ENCODE results near the gene MMP14. TPM values are rescaled to one million over a fixed set of nuclear protein-coding genes. Genes with fewer than 3 reads are reported as not detected.
A peak's percentile ranks its signal among the peaks of the same experiment; 100 is the strongest.

MMP14 gene
- total and polyA plus RNA-seq, 2 of the 13 experiments (the other 11 are each of a cell fraction or from before 2014, with no cell fraction given) = 5.2 to 9.8 TPM

DNA sequence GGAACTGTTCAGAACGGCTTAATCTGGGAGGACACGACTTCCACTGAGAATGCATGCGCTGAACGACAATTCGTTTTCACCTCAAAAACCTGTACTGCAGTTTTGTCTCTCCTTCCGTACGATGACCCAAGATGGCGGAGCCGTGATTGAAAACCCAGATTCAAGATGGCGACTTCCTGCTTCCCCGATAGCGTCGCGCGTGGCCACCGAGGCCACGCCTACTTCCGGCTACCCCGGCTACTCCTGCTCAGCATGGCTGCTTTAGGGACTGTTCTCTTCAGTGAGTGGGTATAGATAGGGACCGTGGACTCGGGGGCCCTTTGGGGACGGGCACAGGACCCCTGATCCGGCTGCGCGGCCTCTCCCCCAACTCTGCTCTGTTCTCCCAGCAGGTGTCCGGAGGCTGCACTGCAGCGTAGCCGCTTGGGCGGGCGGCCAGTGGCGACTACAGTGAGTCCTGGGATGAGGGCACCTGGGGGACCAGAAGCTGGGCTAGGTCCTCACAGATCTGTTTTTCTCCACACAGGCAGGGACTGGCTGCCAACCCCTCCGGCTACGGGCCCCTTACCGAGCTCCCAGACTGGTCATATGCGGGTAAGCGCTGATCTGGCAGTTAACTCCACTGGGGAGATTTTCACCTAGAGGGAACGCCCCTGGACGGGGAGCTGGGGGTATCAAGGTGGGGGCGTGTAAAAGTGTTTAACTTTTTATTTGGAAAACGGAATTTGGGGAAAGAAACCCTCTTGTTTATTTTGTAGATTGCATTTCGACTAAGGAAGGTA, 6.5 kb upstream of the MMP14 start, which contains the start of gene MRPL52 (continued):
- no peak for TF ChIP-seq JUND (CRISPR knock-in tag; IDR thresholded peaks at IDR 0.05)
- peak; percentile 36 for TF ChIP-seq PPARG (CRISPR knock-in tag; conservative IDR thresholded peaks at IDR 0.05)
- TF ChIP-seq GATAD2A (CRISPR knock-in tag; IDR thresholded peaks at IDR 0.05) = no peak; the same call in 1 of the 2 replicates
- TF ChIP-seq HCFC1 (IDR thresholded peaks at IDR 0.05; ENCODE audit: low read depth, low read length) = peak; percentile 80
- TF ChIP-seq PAWR (CRISPR knock-in tag; IDR thresholded peaks at IDR 0.05; ENCODE audit: borderline replicate concordance) = peak; percentile 71; the same call in 1 of the 2 replicates
- TF ChIP-seq ZNF235 (CRISPR knock-in tag; IDR thresholded peaks at IDR 0.05; ENCODE audit: borderline replicate concordance) = no peak; the same call in 1 of the 2 replicates
- peak; percentile 81; the same call in 1 of the 2 replicates for TF ChIP-seq ZNF703 (CRISPR knock-in tag; IDR thresholded peaks at IDR 0.05; ENCODE audit: borderline replicate concordance)
- peak; percentile 85; the same call in 1 of the 2 replicates for TF ChIP-seq KMT2A (CRISPR knock-in tag; IDR thresholded peaks at IDR 0.05)
- peak; percentile 2; the same call in 1 of the 2 replicates for TF ChIP-seq SUZ12 (IDR thresholded peaks at IDR 0.05; ENCODE audit: low read depth, low read length)
- peak; percentile 72 for TF ChIP-seq TBL1XR1 (IDR thresholded peaks at IDR 0.05; ENCODE audit: borderline replicate concordance, low read length, partially characterized antibody)
- TF ChIP-seq STAT5B (CRISPR knock-in tag; IDR thresholded peaks at IDR 0.05) = no peak
- TF ChIP-seq, protein P1, sequence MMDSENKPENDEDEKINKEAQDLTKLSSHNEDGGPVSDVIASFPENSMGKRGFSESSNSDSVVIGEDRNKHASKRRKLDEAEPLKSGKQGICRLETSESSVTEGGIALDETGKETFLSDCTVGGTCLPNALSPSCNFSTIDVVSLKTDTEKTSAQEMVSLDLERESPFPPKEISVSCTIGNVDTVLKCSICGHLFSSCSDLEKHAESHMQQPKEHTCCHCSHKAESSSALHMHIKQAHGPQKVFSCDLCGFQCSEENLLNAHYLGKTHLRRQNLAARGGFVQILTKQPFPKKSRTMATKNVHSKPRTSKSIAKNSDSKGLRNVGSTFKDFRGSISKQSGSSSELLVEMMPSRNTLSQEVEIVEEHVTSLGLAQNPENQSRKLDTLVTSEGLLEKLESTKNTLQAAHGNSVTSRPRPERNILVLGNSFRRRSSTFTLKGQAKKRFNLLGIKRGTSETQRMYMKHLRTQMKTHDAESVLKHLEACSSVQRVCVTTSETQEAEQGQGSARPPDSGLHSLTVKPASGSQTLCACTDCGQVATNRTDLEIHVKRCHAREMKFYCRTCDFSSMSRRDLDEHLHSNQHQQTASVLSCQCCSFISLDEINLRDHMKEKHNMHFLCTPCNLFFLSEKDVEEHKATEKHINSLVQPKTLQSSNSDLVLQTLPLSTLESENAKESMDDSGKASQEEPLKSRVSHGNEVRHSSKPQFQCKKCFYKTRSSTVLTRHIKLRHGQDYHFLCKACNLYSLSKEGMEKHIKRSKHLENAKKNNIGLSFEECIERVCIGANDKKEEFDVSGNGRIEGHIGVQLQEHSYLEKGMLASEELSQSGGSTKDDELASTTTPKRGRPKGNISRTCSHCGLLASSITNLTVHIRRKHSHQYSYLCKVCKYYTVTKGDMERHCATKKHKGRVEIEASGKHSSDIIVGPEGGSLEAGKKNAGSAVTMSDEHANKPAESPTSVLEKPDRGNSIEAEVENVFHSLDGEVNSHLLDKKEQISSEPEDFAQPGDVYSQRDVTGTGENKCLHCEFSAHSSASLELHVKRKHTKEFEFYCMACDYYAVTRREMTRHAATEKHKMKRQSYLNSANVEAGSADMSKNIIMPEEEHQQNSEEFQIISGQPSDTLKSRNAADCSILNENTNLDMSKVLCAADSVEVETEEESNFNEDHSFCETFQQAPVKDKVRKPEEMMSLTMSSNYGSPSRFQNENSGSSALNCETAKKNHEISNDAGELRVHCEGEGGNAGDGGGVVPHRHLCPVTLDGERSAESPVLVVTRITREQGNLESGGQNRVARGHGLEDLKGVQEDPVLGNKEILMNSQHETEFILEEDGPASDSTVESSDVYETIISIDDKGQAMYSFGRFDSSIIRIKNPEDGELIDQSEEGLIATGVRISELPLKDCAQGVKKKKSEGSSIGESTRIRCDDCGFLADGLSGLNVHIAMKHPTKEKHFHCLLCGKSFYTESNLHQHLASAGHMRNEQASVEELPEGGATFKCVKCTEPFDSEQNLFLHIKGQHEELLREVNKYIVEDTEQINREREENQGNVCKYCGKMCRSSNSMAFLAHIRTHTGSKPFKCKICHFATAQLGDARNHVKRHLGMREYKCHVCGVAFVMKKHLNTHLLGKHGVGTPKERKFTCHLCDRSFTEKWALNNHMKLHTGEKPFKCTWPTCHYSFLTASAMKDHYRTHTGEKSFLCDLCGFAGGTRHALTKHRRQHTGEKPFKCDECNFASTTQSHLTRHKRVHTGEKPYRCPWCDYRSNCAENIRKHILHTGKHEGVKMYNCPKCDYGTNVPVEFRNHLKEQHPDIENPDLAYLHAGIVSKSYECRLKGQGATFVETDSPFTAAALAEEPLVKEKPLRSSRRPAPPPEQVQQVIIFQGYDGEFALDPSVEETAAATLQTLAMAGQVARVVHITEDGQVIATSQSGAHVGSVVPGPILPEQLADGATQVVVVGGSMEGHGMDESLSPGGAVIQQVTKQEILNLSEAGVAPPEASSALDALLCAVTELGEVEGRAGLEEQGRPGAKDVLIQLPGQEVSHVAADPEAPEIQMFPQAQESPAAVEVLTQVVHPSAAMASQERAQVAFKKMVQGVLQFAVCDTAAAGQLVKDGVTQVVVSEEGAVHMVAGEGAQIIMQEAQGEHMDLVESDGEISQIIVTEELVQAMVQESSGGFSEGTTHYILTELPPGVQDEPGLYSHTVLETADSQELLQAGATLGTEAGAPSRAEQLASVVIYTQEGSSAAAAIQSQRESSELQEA (CRISPR knock-in tag; IDR thresholded peaks at IDR 0.05; ENCODE audit: not compliant biosample characterization) = peak; percentile 84
- peak; percentile 87; the same call in 1 of the 2 replicates for TF ChIP-seq GFI1 (CRISPR knock-in tag; IDR thresholded peaks at IDR 0.05; ENCODE audit: borderline replicate concordance)
- TF ChIP-seq NFYC (CRISPR knock-in tag; IDR thresholded peaks at IDR 0.05) = no peak
- TF ChIP-seq KDM5B (CRISPR knock-in tag; IDR thresholded peaks at IDR 0.05; ENCODE audit: borderline replicate concordance) = peak; percentile 96
- peak; percentile 96 for TF ChIP-seq ZNF225 (CRISPR knock-in tag; IDR thresholded peaks at IDR 0.05)
- TF ChIP-seq, protein P2, sequence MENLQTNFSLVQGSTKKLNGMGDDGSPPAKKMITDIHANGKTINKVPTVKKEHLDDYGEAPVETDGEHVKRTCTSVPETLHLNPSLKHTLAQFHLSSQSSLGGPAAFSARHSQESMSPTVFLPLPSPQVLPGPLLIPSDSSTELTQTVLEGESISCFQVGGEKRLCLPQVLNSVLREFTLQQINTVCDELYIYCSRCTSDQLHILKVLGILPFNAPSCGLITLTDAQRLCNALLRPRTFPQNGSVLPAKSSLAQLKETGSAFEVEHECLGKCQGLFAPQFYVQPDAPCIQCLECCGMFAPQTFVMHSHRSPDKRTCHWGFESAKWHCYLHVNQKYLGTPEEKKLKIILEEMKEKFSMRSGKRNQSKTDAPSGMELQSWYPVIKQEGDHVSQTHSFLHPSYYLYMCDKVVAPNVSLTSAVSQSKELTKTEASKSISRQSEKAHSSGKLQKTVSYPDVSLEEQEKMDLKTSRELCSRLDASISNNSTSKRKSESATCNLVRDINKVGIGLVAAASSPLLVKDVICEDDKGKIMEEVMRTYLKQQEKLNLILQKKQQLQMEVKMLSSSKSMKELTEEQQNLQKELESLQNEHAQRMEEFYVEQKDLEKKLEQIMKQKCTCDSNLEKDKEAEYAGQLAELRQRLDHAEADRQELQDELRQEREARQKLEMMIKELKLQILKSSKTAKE (CRISPR knock-in tag; IDR thresholded peaks at IDR 0.05; ENCODE audit: borderline replicate concordance) = no peak
- TF ChIP-seq, protein P3, sequence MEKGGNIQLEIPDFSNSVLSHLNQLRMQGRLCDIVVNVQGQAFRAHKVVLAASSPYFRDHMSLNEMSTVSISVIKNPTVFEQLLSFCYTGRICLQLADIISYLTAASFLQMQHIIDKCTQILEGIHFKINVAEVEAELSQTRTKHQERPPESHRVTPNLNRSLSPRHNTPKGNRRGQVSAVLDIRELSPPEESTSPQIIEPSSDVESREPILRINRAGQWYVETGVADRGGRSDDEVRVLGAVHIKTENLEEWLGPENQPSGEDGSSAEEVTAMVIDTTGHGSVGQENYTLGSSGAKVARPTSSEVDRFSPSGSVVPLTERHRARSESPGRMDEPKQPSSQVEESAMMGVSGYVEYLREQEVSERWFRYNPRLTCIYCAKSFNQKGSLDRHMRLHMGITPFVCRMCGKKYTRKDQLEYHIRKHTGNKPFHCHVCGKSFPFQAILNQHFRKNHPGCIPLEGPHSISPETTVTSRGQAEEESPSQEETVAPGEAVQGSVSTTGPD (CRISPR knock-in tag; IDR thresholded peaks at IDR 0.05) = peak; percentile 15
